Fibroblast of upper back skin (primary cell): ENCODE measurements around the gene SMG7.

Experiments
- DNase-seq: peaks from one replicate; pipeline ENCODE4 v3.0.0-alpha.2; 2013

SMG7 gene

DNA sequence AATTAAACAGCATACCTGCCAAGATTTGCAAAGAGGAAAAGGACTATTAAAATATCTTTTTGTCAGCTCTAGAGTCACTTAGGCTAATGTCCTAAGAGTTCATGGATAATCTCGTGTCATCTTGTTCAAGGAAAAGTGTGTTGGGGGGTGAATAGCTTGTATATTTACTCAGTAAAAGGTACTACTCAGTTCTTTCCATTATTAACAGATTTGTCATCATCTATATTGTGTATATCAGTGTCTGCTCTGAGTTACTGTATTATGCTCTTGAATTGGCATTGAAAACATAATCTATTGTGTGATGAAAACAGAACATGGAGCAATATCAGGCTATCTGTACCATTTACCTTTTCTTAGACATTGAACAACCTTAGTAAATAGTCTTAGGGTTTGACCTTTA lies 41.9 kb downstream of the SMG7 start:
- no peak for DNase-seq

DNA sequence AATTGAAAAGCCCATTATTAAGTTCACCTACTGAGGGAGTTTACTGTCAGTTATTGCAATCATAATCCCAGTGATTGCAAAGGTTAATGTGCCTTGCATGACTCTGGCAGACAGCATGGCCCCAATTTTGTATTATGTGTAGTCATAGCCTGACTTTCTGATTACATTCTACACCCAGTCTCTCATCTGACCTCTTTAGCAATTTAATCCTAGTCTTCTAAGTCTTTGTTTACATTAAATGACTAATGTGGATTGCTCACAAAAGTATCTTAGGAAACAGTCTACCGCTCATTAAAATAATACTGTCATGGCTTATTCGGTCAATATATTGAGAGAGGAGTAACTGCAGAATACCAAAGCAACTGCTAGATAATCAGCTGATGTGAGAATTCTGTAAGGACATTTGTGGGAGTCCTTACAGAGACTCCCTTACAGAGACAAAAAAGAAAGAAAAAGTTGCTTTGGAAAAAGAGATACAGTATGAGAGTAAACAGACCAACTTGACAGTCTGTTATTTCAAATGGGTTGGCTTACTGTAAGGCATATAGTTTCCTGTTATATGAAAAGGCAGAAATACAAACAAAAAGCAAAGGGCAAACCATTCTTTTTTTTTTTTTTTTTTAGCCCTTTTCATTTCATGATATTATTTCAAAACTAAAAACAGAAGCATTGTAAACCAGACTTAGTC lies 42.8 kb downstream of the SMG7 start:
- peak; percentile 62 for DNase-seq

DNA sequence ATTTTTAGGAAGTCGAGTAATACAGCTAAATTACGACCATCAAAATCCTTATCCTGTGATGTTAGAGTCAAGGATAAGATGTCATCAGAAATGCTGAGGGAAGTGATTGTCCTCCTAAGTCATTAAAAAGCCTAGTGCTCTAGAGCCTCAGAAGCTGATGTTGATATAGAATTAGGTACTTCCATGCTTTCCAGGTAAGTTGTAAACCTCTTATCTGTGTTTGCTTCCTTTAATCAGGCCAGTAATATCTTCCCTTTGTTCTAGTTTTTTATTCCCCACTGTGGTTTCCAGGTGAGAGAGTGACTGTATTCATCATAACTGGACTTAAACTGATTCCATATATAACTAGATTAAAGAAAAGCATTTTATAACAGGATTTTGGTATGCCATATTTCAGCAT lies 44.4 kb downstream of the SMG7 start:
- no peak for DNase-seq

DNA sequence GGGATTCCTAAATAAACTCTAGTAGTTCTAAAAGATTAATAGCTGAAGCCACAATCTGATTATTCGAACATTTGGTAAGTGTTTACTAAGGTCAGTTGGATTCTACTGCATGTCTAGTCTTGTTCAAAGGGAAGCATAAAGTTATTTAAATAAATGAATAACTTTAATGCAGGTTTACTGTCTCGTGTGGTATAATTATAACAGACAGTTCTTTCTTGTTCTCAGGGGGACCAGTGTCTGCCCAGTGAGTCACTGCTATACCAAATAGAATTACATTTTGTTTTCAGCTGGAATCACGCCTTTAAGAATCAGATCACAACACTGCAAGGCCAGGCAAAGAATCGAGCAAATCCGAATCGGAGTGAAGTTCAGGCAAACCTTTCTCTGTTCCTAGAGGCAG lies 45.1 kb downstream of the SMG7 start:
- DNase-seq: no peak

DNA sequence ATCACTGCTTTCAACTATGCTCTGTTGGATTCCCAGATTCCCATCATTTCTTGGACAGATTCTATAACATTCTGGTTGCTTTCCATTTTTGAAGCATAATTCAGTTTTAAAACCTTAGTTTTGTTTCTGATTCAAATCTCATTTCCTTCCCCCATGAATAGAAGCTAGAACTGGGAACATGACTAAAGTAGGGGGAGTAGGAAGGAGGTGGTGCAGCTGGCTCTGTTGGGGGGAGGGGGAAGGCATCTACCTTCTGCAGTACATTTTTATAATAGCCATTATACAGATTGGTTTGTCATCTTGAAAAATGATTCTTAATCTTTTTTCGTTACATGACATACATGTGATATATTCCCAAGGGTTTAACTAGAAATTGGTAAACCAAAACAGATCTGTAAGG lies 48.1 kb downstream of the SMG7 start:
- DNase-seq: no peak

DNA sequence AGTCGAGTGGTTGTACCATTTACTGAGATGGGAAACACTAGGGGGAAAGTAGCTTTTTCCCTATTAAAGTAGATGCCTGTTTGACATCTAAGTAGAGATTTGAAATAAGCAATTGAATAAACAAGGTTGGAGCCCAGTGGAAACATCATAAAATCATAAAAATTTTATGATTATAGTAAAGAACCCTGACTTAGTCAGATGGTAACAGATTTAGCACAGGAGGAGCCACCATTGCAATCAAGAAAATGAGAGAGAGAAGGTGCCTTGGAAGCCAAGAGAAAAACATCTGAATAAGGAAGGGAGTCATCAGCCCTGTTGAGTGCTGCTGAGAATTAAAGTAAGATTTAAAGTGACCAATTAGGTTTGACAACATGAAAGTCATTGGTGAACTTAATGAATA lies 49.8 kb downstream of the SMG7 start:
- DNase-seq: no peak

DNA sequence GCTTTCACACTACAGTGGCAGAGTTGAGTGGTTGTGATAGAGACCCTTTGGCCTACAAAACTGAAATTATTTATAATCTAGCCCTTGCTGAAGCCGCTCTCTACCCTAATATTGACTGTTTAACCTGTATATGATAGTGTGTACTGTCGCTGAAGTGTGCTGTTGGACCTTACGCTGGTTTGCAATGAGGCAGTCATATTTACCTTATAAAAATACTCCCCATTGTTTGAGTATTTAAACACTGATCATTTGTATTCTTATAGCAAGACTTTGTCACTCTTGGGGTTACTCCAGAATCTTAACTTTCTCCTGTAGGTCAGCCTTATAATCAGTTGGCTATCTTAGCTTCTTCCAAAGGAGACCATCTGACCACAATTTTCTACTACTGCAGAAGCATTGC lies 56.3 kb downstream of the SMG7 start:
- DNase-seq: no peak

DNA sequence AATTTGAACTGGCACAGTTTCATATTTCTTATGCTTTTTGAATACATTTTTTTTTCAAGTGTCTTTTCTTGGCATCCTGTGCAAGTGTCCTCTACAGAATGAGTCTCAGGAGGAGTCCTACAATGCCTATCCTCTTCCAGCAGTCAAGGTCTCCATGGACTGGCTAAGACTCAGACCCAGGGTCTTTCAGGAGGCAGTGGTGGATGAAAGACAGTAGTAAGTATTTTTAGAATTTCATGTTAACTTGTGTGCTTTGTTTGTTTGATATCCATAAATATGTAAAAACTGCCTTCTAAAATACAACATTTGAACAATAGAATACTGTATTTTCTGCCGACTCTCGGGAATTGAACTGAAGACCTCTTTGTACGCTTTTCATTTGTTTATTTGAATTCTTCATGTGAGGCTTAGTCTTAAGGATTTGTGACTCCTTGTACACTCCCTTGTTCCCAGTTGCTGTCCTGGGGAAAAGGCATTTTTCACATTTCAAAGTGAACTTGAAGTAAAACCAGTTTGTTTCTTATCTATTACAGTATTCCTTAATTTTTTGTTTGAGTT lies 61.4 kb downstream of the SMG7 start:
- DNase-seq: no peak

DNA sequence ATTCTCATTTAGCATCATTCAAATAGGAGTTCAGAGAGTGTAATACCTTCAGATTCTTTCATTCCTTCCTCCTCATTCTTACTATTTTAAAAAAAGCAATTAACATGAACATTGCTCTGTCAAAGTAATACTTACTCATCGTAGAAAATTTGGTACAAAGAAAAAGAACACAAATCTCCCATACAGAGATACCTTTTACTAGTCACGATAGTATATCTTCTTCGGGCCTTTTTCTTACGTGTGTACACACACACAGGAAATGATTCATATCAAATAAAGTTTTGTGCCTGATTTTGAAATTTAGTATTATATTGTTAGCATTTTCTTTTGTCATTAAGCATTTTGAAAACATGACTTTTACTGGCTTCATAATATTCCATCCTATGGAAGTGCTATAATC lies 65.1 kb downstream of the SMG7 start:
- no peak for DNase-seq

DNA sequence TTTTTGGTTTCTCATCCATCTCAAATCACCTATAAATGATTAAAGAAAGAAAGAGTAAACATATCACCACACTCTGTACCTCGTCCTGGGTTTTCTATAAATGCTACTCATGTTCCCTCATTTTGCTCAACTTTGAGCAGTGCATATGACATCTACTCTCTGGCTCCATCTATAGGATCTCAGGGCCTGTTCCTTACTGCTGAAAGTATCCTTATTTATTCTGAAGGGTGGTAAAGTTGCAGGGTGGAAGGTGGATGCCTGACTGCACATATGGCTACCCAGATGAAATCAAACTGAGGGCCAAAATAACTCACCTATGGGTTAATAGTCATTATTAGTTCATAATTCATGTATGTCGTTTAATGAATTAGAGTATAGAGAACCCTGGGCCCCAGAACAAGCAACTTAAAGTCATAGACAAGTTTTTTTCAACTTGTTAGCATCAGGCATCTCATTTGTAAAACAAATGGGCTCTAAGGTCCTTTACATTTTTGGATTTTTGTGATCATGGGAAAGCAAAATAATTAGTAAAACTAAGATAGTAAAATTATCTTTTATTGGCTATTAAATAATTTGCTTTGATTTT lies 71.4 kb downstream of the SMG7 start:
- DNase-seq: peak; percentile 59

DNA sequence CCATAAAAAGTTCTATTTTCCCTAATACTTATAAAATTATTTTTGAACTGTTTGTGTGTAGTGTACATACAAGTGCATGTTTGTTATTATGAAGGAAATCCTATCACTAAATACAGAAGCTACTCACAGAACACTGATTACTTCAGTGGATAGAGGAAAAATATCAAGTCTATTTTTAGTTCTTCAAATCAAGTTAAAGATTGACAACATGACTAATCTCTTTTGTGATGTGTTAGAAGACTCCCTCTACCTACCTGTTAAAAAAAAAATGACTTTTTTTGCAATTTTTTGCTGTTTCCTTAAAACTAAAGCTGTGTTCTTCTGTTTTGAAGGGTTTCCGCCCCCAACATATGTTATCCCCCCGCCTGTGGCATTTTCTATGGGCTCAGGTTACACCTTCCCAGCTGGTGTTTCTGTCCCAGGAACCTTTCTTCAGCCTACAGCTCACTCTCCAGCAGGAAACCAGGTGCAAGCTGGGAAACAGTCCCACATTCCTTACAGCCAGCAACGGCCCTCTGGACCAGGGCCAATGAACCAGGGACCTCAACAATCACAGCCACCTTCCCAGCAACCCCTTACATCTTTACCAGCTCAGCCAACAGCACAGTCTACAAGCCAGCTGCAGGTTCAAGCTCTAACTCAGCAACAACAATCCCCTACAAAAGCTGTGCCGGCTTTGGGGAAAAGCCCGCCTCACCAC lies 72.4 kb downstream of the SMG7 start:
- no peak for DNase-seq

DNA sequence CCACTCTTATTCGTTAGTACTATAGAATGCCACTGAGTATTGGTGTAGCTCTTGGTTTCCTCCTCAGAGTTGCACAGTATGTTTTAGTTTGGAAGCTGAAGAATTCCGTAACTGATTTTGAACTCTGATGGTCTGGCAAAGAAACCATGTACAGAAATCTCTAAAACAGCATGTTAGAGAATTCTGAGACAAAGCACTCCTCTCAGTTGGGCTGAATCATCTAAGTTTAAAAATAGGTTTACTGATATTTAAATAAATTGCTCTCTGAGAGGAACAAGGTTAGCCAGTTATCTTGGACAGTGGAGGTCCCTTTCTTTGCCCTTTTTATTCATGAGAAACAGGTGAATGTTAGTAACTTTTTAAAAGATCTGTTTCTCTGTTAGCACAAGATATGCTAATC lies 74.1 kb downstream of the SMG7 start:
- DNase-seq: no peak

DNA sequence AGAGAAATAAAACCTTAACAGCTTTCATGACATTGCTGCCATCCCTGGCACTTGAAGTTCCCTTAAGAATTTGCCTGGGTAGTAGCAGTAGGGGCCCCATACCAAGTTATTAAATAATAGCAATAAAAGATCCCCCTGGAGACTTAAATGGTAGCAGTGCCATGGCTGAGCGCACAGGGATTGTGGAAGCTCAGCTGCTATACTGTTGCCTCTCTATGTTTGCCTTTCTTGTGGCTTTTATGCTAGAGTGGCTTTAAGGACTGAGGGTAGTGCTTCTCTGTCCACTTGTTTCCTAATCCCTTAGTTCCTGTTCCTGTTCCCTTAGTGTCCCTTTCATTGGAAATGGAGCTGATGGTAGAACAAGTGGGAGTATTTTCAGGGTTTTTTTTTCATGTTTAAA lies 75.8 kb downstream of the SMG7 start:
- no peak for DNase-seq

DNA sequence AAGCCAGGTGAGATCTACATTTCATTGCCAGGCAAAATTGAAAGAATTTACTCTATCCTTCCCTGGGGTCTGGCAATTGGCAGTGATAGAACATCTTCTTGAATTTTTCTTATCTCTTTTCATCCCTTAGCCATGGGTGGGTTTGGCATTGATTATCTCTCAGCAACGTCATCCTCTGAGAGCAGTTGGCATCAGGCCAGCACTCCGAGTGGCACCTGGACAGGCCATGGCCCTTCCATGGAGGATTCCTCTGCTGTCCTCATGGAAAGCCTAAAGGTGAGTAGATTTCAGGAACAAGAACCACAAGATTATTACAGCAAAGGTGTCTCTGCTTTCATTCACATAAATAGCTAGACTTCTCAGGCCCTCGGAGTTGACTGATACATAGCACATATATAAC lies 78.6 kb downstream of the SMG7 start:
- no peak for DNase-seq

DNA sequence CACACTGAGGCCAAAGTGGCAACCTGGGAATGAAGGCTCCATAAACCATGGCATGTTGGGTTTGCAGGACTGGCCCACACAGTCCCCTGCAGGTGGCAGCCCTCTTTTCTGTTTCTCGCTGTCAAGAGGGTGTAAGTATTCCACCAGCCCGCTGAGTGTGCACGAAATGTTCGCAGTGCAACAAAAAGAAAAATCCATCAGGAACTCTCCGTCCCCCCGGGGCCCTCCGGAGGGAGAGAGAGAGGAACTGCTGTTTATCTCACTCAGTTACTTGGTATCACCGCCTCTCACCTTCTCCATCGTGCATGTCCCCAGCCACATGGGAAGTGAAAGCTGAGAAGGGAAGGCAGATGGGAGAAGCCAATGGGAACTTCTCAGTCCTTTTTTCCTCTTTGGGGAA lies 79.6 kb downstream of the SMG7 start:
- no peak for DNase-seq

DNA sequence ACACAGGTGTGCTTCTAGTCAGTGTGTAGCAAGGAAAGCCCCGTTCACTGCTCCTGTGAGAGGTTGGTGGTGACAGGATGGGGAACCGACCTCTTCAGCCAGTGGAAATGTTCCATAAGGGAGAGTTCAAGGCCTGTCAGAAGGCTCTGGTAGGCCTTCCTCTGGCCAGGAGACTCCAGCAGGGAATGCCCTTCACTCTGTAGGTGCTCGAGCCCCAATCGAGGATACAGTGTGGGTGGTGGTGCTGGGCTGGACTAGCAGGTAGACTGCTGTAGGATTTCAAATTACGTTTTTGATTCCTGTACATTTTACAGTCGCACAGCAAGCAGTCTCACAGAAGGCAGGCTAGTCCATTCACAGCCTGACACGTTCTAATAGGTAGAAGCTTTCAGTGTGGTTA lies 80.1 kb downstream of the SMG7 start:
- no peak for DNase-seq

DNA sequence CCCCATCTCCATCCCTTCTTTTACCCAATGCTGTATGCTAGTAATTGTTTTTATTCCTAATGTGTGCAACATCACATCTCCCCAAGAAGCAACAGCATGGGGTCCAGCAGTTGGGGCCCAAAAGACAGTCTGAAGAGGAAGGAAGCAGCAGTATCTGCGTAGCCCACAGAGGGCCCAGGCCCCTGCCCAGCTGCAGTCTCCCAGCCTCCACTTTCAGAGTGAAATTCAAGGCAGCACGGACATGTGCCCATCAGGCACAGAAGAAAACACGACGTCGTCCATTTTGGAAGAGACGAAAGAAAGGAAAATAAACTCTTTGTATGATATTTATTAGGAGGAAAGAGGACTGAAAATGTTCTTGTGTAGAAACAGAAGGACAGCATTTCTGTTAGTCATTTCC lies 80.6 kb downstream of the SMG7 start:
- no peak for DNase-seq

DNA sequence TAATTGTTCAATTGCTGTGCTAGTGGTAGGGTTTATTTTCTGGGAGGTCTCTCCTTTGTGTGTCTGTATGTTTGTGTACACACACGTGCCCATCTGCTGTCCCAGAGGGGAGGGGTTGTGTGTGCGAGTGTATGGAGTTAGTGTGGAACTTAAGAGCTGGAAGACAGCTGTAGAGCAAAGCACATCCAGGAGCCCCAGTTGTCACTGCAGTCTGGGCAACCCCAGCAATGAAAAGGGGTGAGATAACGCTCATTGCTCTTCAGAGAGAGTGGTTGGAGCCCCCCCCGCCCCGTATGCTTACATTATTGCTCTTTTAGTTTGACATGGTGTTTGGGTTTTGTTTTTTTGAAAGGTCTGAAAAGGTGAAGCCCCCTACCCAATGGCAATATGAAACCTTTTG lies 81.0 kb downstream of the SMG7 start:
- DNase-seq: no peak

DNA sequence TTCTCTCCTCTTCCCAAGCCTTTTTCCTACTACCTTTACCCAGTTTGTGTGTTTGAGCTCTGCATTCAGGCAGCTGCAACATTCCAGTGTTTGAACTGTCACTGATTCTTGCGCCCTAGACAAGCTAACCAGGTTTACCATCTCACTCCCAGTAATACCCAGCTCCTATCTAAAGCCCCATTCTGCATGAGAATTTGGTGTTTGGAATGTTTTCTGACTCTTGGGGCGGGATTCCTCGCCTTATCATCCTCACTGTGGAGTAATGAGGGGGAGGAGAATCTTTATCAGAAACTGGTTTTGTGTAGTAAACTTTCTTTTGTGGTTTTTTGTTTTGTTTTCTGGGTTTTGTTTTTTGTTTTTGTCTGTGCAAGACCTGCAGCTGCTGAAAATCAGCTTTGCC lies 81.5 kb downstream of the SMG7 start:
- DNase-seq: no peak

DNA sequence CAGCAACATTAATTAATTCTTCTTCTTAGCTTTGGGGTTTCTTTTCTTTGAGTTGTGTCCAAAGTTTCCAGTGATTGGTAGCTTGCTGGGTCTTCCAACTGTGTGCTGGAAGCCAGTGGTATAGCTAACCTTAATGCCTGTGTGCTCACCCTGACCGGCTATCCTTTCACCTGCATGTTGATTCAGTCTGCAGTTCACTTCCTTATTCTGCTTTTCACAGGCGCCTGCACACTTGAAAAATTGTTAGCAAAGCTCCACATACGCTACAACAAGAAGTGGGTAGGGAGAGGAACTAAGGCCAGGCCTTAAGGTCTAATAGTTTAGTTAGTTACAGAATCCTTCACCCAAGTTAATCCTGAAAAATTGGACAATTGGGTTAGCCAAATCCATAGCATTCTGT lies 82.3 kb downstream of the SMG7 start:
- no peak for DNase-seq

DNA sequence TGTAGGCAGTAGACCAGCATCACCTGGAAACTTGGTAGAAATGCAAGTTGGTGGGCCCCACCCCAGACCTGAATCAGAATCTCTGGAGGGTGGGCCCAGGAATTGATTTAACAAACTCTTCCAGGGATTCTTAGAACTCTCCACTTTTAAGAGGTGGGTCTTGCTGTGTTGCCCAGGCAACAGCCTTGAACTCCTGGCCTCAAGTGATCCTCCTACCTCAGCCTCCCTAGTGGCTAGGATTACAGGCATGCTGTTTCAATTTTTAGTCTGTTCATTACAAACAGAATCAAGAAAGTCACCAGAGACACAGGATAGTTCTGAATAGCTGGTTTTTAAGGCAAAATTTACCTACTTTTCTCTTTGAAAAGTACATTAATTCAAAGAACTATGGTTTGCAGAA lies 86.8 kb downstream of the SMG7 start:
- DNase-seq: no peak

DNA sequence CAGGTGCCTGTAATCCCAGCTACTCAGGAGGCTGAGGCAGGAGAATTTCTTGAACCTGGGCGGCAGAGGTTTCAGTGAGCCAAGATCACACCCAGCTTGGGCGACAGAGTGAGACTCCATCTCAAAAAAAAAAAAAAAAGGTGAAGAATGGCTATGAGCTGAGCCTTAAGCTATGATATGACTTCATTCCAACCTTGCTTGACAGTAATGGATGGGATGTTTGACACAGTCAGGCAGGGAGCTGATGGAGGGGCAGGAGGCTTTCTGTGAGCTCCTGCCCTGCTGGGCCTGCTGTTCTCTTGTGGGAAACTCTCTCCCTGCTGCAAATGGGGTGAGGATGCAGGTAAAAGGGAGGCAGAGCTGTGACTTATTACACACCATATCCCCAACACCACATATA lies 90.4 kb downstream of the SMG7 start:
- DNase-seq: no peak

DNA sequence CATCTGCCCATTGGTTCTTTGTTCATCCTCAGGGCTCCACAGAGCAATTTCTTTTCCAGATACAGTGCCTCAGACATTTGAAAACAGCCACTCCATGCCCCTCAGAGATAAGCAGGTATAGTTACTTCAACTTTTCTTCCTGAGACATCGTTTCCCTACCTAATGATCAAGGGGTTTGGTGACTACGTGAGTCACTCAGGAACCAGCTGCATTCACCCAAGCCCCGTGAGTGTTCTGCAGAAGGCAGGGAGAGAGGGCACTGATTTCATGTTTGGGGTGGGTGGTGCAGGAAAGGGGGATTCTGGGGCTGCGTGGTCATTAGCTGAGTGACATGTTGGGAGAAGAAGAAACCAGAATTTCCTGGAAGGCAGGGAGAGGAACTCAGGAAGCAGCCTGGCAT lies 93.0 kb downstream of the SMG7 start:
- DNase-seq: no peak

DNA sequence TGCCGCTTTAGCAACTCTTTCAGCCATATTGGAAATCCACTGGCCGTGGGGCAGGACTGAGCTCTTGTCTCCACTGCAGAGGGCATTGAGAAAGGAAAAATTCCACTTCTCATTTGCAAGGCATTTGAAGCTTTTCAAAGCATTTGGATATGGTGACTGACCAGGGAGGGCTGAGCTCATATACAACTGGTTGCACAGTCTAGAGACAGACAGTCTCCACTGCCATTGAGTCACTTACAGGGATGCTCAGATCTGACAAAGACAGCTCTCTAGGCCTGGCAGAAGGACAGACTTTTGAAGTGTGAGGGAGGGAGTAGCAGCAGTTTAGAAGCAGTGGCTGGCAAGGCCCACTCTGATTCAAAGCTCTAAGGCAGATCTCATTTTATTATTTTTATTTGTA lies 93.7 kb downstream of the SMG7 start:
- DNase-seq: no peak
